Esophagus muscularis mucosa (tissue), 4 donors: ENCODE data around the gene RPS25. TPM values are rescaled to one million over a fixed set of nuclear protein-coding genes. Genes with fewer than 3 reads are reported as not detected.

ENCODE experiments used
- DNase-seq: peaks from one replicate; pipeline ENCODE4 v3.0.0-alpha.2; 2017; ENCODE audit errors: extremely low spot score
- H3K27ac ChIP-seq, 4 donors: fragments of 200-600 bp; sonication (generic); replicated peaks in 1 of 4; 1 replicate in 3 of 4; 2 replicates in 1 of 4; pipeline ENCODE4 v1.5.1; 2016 to 2019; ENCODE audit warnings: mild to moderate bottlenecking in 1 of 4
- H3K27me3 ChIP-seq, 4 donors: fragments of 200-600 bp; sonication (generic); one replicate each; pipeline versions ENCODE4 v1.5.1 to v1.6.0; 2016 to 2019
- H3K36me3 ChIP-seq, 4 donors: fragments of 200-600 bp; sonication (generic); one replicate each; pipeline ENCODE4 v1.5.1; 2016 to 2019
- H3K4me1 ChIP-seq, 4 donors: fragments of 200-600 bp; sonication (generic); one replicate each; pipeline ENCODE4 v1.5.1; 2016 to 2019
- H3K4me3 ChIP-seq, 4 donors: fragments of 200-600 bp; sonication (generic); 1 replicate in 2 of 4; 2 replicates in 2 of 4; pipeline ENCODE4 v1.5.1; 2016 to 2019; ENCODE audit warnings: mild to moderate bottlenecking in 4 of 4, moderate library complexity in 1 of 4
- H3K9me3 ChIP-seq, 4 donors: fragments of 200-600 bp; sonication (generic); 1 replicate in 3 of 4; 2 replicates in 1 of 4; pipeline ENCODE4 v1.5.1; 2016 to 2019
- CTCF ChIP-seq, 3 experiments: fragments of 200-600 bp in 2 of 3; fragments of 450-650 bp in 1 of 3; sonication (generic) in 2 of 3; IDR thresholded peaks; one replicate each; pipeline ENCODE4 v1.5.1; 2017 to 2019; ENCODE audit warnings: antibody characterized with exemption in 3 of 3, mild to moderate bottlenecking in 2 of 3, moderate library complexity in 1 of 3
- EP300 ChIP-seq: sonication (generic); formaldehyde crosslinking; IDR thresholded peaks from one replicate; pipeline ENCODE4 v1.6.1; 2017; ENCODE audit warnings: antibody characterized with exemption
- POLR2A ChIP-seq: fragments of 450-650 bp; IDR thresholded peaks from one replicate; pipeline ENCODE4 v1.6.1; 2017; ENCODE audit warnings: antibody characterized with exemption, moderate library complexity, mild to moderate bottlenecking, low read depth
- POLR2AphosphoS5 ChIP-seq, 2 donors: sonication (generic); formaldehyde crosslinking; IDR thresholded peaks; one replicate each; pipeline ENCODE4 v1.6.1; 2017; ENCODE audit warnings: antibody characterized with exemption in 2 of 2
- WGBS: methylation state at CpG from one replicate; pipeline ENCODE4 v1.1.5; 2018; 5-methylcytosine and 5-hydroxymethylcytosine counted together
- intact Hi-C: fragments of 100-400 bp; cut with DNase I; formaldehyde crosslinking; loops from one replicate; pipeline ENCODE4 v1.15.1; 2023
- total RNA-seq, 4 donors: library from RNA; depleted of rRNA; stranded (reverse); fragments of >200 nt; gene quantifications; one replicate each; pipeline versions ENCODE4 v1.1.0 to v1.2.1, GENCODE V29; 2016

Gene RPS25
- total RNA-seq, 4 donors from 2014 or later = 1,036 to 2,235 (median 1,740) TPM

- Histone ChIP-seq H3K9me3 (no peaks in the 10 kb centered on the region), H3K4me1 (peaks cover 20 to 26% (median 24%) of the 10 kb centered on the region in 4 donors), H3K27me3 (no peaks in the 10 kb centered on the region), H3K36me3 (peaks cover 56 to 92% (median 82%) of the 10 kb centered on the region in 4 donors), H3K4me3 (no peak overlapping the region), H3K27ac (no peak overlapping the region)
- WGBS = 85% methylated on average over 3 of the region's 3 CpGs
- TF ChIP-seq POLR2A (no peak), POLR2AphosphoS5 (IDR thresholded peaks at IDR 0.05) (no peak), EP300 (no peak), CTCF (IDR thresholded peaks at IDR 0.05) (no peak)
- intact Hi-C loops = no loop called here
- DNase-seq = no peak
These were observed 5.4 kb downstream of the RPS25 start for GRCh38 chr11:119012629-119013170.

GRCh38 chr11:119011476-119012053 is 6.6 kb downstream of the RPS25 start:
- 90% methylated on average over 6 of the region's 6 CpGs for WGBS
- intact Hi-C loops = no loop called here
- TF ChIP-seq POLR2A = no peak
- no peak for TF ChIP-seq POLR2AphosphoS5 (IDR thresholded peaks at IDR 0.05)
- no peak for TF ChIP-seq EP300
- TF ChIP-seq CTCF (IDR thresholded peaks at IDR 0.05) = no peak
- H3K4me3 ChIP-seq = no peak overlapping the region
- no peaks in the 10 kb centered on the region for H3K27me3 ChIP-seq
- no peak overlapping the region for H3K27ac ChIP-seq
- H3K9me3 ChIP-seq = no peaks in the 10 kb centered on the region
- H3K4me1 ChIP-seq = peaks cover 11 to 16% (median 13%) of the 10 kb centered on the region in 4 donors
- no peak for DNase-seq
- H3K36me3 ChIP-seq = peaks cover 63 to 98% (median 89%) of the 10 kb centered on the region in 4 donors

GRCh38 chr11:119006656-119007055 is 11.5 kb downstream of the RPS25 start:
- TF ChIP-seq CTCF (IDR thresholded peaks at IDR 0.05) (no peak), POLR2AphosphoS5 (IDR thresholded peaks at IDR 0.05) (no peak)
- intact Hi-C loops = no loop called here
- Histone ChIP-seq H3K27ac (no peak overlapping the region), H3K4me1 (no peaks in the 10 kb centered on the region), H3K27me3 (no peaks in the 10 kb centered on the region), H3K4me3 (no peak overlapping the region), H3K9me3 (no peaks in the 10 kb centered on the region), H3K36me3 (peaks cover 52 to 100% (median 81%) of the 10 kb centered on the region in 4 donors)
- 90% methylated on average over 4 of the region's 4 CpGs for WGBS
- DNase-seq = no peak

- no peak for DNase-seq
- Histone ChIP-seq H3K4me3 (no peak overlapping the region), H3K9me3 (no peaks in the 10 kb centered on the region), H3K4me1 (peaks cover 13 to 41% (median 35%) of the 10 kb centered on the region in 4 donors), H3K36me3 (peaks cover 35 to 68% (median 61%) of the 10 kb centered on the region in 4 donors), H3K27me3 (no peaks in the 10 kb centered on the region), H3K27ac (peak overlapping the region in 1 of 4 donors; percentile 87)
- WGBS = 31% methylated on average over 1 of the region's 1 CpG
- no peak for TF ChIP-seq POLR2AphosphoS5 (IDR thresholded peaks at IDR 0.05)
- TF ChIP-seq POLR2A = no peak
- TF ChIP-seq EP300 = no peak
- no peak for TF ChIP-seq CTCF (IDR thresholded peaks at IDR 0.05)
- intact Hi-C loops = no loop called here
These were observed 17.2 kb downstream of the RPS25 start for GRCh38 chr11:119000906-119001305.
